HCT116 (cell line): ENCODE measurements around the gene PDZRN4. TPM values are rescaled to one million over a fixed set of nuclear protein-coding genes. Genes with fewer than 3 reads are reported as not detected.

ENCODE experiments used
- ATAC-seq: fragments of 200-7000 bp; cut with Tn5 transposase; 2 replicates; pipeline ENCODE4 v1.9.1; 2020; ENCODE audit warnings: mild to moderate bottlenecking, moderate library complexity
- BruUV-seq: library from RNA; stranded (reverse); fragments of 400-500 nt; replicated peaks from 2 replicates; lab custom pipeline; 2021; lab: Mats Ljungman, UMichigan
- CTCF ChIA-PET: fragments of 300-600 bp; sonication (Branson Sonifier 250); formaldehyde crosslinking; loops from one replicate; lab custom pipeline; 2021; ENCODE audit warnings: antibody characterized with exemption; lab: Charles Lee
- POLR2A ChIA-PET: fragments of 300-600, 350-600 bp; sonication (Branson Sonifier 250); formaldehyde crosslinking; loops from one replicate; lab custom pipeline; 2021; ENCODE audit warnings: antibody characterized with exemption; lab: Charles Lee
- RAD21 ChIA-PET, 2 experiments: fragments of 300-600 bp; sonication (Branson Sonifier 250); formaldehyde crosslinking; loops; one replicate each; lab custom pipeline; 2023; ENCODE audit warnings: low total read pairs in 2 of 2; ENCODE audit not compliant: uncharacterized antibody in 2 of 2, unreplicated experiment in 2 of 2, low non-redundant PET in 1 of 2; lab: Charles Lee
- DNase-seq: peaks from one replicate; pipeline ENCODE4 v3.0.0-alpha.2; 2010; ENCODE audit warnings: low read depth, low spot score
- H2AFZ ChIP-seq: fragments of 200-600 bp; shearing (Covaris generic), sonication (generic); 2 replicates; pipeline ENCODE4 v1.6.1; 2017; ENCODE audit warnings: low read depth, mixed run types, mixed read lengths, antibody characterized with exemption, low read length; ENCODE audit not compliant: poor library complexity, severe bottlenecking
- H3K27ac ChIP-seq: 2 replicates; pipeline ENCODE4 v1.5.1; 2012; ENCODE audit warnings: low read depth, low read length
- H3K27me3 ChIP-seq: fragments of 200-600 bp; sonication (generic); 2 replicates; pipeline ENCODE4 v1.6.1; 2016; ENCODE audit warnings: mixed run types, low read length, mixed read lengths; ENCODE audit not compliant: insufficient read depth
- H3K36me3 ChIP-seq, 2 experiments: fragments of 200-500 bp in 1 of 2; fragments of 200-600 bp in 1 of 2; sonication (Bioruptor generic) in 1 of 2; sonication (generic) in 1 of 2; 2 replicates each; pipeline versions ENCODE4 v1.5.1 to v1.6.1; 2014 to 2016; ENCODE audit warnings: low read length in 2 of 2, inconsistent platforms in 1 of 2, mixed read lengths in 1 of 2, mixed run types in 1 of 2; ENCODE audit not compliant: insufficient read depth in 2 of 2, control insufficient read depth in 1 of 2
- H3K4me1 ChIP-seq, 2 experiments: fragments of 200-600 bp in 1 of 2; sonication (generic) in 1 of 2; 2 replicates each; pipeline versions ENCODE4 v1.5.1 to v1.6.1; 2012 to 2017; ENCODE audit warnings: low read length in 2 of 2, inconsistent platforms in 1 of 2, mild to moderate bottlenecking in 1 of 2, mixed read lengths in 1 of 2, mixed run types in 1 of 2, moderate library complexity in 1 of 2; ENCODE audit not compliant: insufficient read depth in 2 of 2, control insufficient read depth in 1 of 2
- H3K4me2 ChIP-seq: fragments of 200-600 bp; sonication (generic); 2 replicates; pipeline ENCODE4 v1.6.1; 2017; ENCODE audit warnings: mixed run types, low read length, mixed read lengths
- H3K4me3 ChIP-seq, 2 experiments: fragments of 200-600 bp in 1 of 2; sonication (generic) in 1 of 2; replicated peaks in 1 of 2; 2 replicates each; pipeline ENCODE4 v1.5.1; 2011 to 2016; ENCODE audit warnings: low read length in 2 of 2, control low read depth in 1 of 2, low read depth in 1 of 2, mild to moderate bottlenecking in 1 of 2, mixed read lengths in 1 of 2, mixed run types in 1 of 2
- H3K79me2 ChIP-seq: fragments of 200-600 bp; sonication (generic); 2 replicates; pipeline ENCODE4 v1.6.1; 2017; ENCODE audit warnings: mild to moderate bottlenecking, mixed run types, low read length, moderate library complexity, mixed read lengths; ENCODE audit not compliant: insufficient read depth
- H3K9ac ChIP-seq: fragments of 200-600 bp; sonication (generic); 2 replicates; pipeline ENCODE4 v1.6.1; 2016; ENCODE audit warnings: low read length, mixed read lengths
- H3K9me2 ChIP-seq: fragments of 200-600 bp; sonication (generic), shearing (Covaris generic); 2 replicates; pipeline ENCODE4 v1.6.1; 2017; ENCODE audit warnings: mixed run types, mild to moderate bottlenecking, moderate library complexity; ENCODE audit not compliant: insufficient read depth
- H3K9me3 ChIP-seq, 2 experiments: fragments of 200-500 bp in 1 of 2; fragments of 200-600 bp in 1 of 2; sonication (Bioruptor generic) in 1 of 2; sonication (generic) in 1 of 2; 2 replicates each; pipeline ENCODE4 v1.6.1; 2014 to 2017; ENCODE audit warnings: low read length in 2 of 2, mixed read lengths in 2 of 2, inconsistent platforms in 1 of 2, low read depth in 1 of 2, mild to moderate bottlenecking in 1 of 2, mixed run types in 1 of 2, moderate library complexity in 1 of 2; ENCODE audit not compliant: control insufficient read depth in 1 of 2, insufficient read depth in 1 of 2
- H4K20me1 ChIP-seq: fragments of 200-600 bp; sonication (generic), shearing (Covaris generic); 2 replicates; pipeline ENCODE4 v1.6.1; 2017; ENCODE audit warnings: mixed run types, mild to moderate bottlenecking, moderate library complexity; ENCODE audit not compliant: insufficient read depth
- CBX3 ChIP-seq: IDR thresholded peaks from 2 replicates; pipeline ENCODE4 v1.6.1; 2012; ENCODE audit warnings: low read depth
- EZH2 ChIP-seq: fragments of 200-600 bp; sonication (generic); IDR thresholded peaks from 2 replicates; pipeline ENCODE4 v1.6.1; 2017; ENCODE audit warnings: antibody characterized with exemption, mixed run types
- EZH2phosphoT487 ChIP-seq: fragments of 200-600 bp; IDR thresholded peaks from 2 replicates; pipeline ENCODE4 v1.6.1; 2018; ENCODE audit warnings: antibody characterized with exemption, borderline replicate concordance
- FOSL1 ChIP-seq: IDR thresholded peaks from 2 replicates; pipeline ENCODE4 v1.6.1; 2012; ENCODE audit warnings: low read depth
- JUND ChIP-seq: IDR thresholded peaks from 2 replicates; pipeline ENCODE4 v1.6.1; 2012
- RAD21 ChIP-seq: IDR thresholded peaks from 2 replicates; pipeline ENCODE4 v1.6.1; 2012; ENCODE audit warnings: low read depth, mild to moderate bottlenecking
- SIN3A ChIP-seq: IDR thresholded peaks from 2 replicates; pipeline ENCODE4 v1.6.1; 2012; ENCODE audit warnings: low read depth
- TCF7L2 ChIP-seq: IDR thresholded peaks from 2 replicates; pipeline ENCODE4 v1.7.0; 2011; ENCODE audit warnings: borderline replicate concordance, inconsistent platforms; ENCODE audit not compliant: insufficient read depth, insufficient read length; ENCODE audit errors: extremely low read depth
- intact Hi-C: fragments of 100-400 bp; cut with micrococcal nuclease; formaldehyde crosslinking; loops from 2 replicates; pipeline ENCODE4 v1.10.0; 2022
- total RNA-seq: library from RNA; stranded (reverse); gene quantifications from one replicate; pipeline ENCODE4 v1.2.1, GENCODE V29; 2021; ENCODE audit not compliant: unreplicated experiment
- TF ChIP-seq, protein P1 (sequence below): IDR thresholded peaks from 2 replicates; pipeline ENCODE4 v1.6.1; 2012; ENCODE audit warnings: low read depth
- TF ChIP-seq, protein P2 (sequence below): IDR thresholded peaks from 2 replicates; pipeline ENCODE4 v1.6.1; 2011; ENCODE audit warnings: mild to moderate bottlenecking, low read length, moderate library complexity; ENCODE audit not compliant: insufficient replicate concordance; ENCODE audit errors: extremely low read depth
- TF ChIP-seq, protein P3 (sequence below), 3 experiments: fragments of 200-600 bp in 1 of 3; sonication (generic) in 1 of 3; IDR thresholded peaks in 2 of 3; conservative IDR thresholded peaks in 1 of 3; 2 replicates each; pipeline ENCODE4 v1.5.1; 2012 to 2017; ENCODE audit warnings: low read depth in 2 of 3, low read length in 2 of 3, antibody characterized with exemption in 1 of 3, borderline replicate concordance in 1 of 3, control low read depth in 1 of 3, mild to moderate bottlenecking in 1 of 3, mixed read lengths in 1 of 3, mixed run types in 1 of 3, moderate library complexity in 1 of 3; ENCODE audit not compliant: insufficient read depth in 1 of 3

Gene PDZRN4
- total RNA-seq, 1 experiment from 2014 or later: not detected

DNA sequence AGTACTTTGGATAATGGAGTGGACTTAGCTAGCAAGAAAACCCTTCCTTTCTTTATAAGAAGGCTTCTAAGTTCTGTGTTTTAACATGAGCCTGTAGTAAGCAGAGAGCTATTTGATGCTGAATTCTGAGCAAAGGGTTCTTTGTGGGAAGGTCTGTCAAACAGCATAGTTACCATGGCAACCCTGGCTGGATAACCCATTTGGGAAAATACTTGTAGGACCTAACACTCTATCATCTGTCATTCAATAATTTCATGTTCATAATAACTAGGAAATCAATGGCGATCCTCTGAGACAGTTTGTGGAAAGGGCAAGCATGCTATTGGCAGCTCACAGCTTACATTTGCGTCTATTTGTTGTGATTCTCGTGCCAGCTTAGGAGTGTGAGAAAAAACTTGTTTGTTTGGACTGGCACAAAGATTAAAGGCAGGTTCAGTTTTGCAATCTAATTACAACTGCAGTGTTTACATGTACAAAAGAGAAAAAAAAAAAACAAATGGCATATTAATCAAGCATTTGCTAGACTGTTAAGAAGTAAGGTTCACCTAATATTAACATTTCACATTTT, 219.2 kb downstream of the PDZRN4 start (continued):
- TF ChIP-seq, protein P1, sequence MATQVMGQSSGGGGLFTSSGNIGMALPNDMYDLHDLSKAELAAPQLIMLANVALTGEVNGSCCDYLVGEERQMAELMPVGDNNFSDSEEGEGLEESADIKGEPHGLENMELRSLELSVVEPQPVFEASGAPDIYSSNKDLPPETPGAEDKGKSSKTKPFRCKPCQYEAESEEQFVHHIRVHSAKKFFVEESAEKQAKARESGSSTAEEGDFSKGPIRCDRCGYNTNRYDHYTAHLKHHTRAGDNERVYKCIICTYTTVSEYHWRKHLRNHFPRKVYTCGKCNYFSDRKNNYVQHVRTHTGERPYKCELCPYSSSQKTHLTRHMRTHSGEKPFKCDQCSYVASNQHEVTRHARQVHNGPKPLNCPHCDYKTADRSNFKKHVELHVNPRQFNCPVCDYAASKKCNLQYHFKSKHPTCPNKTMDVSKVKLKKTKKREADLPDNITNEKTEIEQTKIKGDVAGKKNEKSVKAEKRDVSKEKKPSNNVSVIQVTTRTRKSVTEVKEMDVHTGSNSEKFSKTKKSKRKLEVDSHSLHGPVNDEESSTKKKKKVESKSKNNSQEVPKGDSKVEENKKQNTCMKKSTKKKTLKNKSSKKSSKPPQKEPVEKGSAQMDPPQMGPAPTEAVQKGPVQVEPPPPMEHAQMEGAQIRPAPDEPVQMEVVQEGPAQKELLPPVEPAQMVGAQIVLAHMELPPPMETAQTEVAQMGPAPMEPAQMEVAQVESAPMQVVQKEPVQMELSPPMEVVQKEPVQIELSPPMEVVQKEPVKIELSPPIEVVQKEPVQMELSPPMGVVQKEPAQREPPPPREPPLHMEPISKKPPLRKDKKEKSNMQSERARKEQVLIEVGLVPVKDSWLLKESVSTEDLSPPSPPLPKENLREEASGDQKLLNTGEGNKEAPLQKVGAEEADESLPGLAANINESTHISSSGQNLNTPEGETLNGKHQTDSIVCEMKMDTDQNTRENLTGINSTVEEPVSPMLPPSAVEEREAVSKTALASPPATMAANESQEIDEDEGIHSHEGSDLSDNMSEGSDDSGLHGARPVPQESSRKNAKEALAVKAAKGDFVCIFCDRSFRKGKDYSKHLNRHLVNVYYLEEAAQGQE: no peak
- TF ChIP-seq RAD21: no peak
- TF ChIP-seq, protein P2, sequence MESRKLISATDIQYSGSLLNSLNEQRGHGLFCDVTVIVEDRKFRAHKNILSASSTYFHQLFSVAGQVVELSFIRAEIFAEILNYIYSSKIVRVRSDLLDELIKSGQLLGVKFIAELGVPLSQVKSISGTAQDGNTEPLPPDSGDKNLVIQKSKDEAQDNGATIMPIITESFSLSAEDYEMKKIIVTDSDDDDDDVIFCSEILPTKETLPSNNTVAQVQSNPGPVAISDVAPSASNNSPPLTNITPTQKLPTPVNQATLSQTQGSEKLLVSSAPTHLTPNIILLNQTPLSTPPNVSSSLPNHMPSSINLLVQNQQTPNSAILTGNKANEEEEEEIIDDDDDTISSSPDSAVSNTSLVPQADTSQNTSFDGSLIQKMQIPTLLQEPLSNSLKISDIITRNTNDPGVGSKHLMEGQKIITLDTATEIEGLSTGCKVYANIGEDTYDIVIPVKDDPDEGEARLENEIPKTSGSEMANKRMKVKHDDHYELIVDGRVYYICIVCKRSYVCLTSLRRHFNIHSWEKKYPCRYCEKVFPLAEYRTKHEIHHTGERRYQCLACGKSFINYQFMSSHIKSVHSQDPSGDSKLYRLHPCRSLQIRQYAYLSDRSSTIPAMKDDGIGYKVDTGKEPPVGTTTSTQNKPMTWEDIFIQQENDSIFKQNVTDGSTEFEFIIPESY: no peak

DNA sequence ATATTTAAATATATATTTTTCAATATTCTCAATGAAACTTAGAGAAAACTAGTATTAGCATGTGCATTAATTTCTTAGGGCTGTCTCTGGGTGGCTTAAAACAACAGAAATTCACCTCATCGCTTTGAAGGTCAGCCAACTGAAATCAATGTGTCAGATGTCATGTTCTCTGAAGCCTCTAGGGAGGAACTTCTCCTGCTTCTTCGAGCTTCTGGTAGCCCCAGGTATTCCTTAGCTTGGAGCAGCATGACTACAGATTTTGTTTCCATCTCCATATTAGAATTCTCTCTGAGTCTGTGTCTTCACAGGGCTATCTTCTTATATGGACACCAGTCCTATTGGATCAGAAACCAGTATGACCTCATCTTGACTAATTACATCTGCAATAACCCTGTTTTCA, 221.5 kb downstream of the PDZRN4 start:
- CTCF ChIA-PET: no interaction called here
- no peaks in the 10 kb centered on the region for H3K79me2 ChIP-seq
- ATAC-seq (0 out of 2 replicates have a peak, but pooled peaks have one; percentile 36), DNase-seq (no peak)
- H3K36me3 ChIP-seq: no peaks in the 10 kb centered on the region
- no peak overlapping the region for H3K27ac ChIP-seq
- intact Hi-C loops: no loop called here
- no peaks in the 10 kb centered on the region for H4K20me1 ChIP-seq
- no peaks in the 10 kb centered on the region for H3K4me1 ChIP-seq
- no TSS peak for BruUV-seq
- TF ChIP-seq, protein P1: no peak
- TF ChIP-seq JUND (no peak), FOSL1 (no peak), TCF7L2 (no peak), EZH2 (no peak), SIN3A (no peak), EZH2phosphoT487 (no peak), CBX3 (no peak)
- TF ChIP-seq, protein P3, sequence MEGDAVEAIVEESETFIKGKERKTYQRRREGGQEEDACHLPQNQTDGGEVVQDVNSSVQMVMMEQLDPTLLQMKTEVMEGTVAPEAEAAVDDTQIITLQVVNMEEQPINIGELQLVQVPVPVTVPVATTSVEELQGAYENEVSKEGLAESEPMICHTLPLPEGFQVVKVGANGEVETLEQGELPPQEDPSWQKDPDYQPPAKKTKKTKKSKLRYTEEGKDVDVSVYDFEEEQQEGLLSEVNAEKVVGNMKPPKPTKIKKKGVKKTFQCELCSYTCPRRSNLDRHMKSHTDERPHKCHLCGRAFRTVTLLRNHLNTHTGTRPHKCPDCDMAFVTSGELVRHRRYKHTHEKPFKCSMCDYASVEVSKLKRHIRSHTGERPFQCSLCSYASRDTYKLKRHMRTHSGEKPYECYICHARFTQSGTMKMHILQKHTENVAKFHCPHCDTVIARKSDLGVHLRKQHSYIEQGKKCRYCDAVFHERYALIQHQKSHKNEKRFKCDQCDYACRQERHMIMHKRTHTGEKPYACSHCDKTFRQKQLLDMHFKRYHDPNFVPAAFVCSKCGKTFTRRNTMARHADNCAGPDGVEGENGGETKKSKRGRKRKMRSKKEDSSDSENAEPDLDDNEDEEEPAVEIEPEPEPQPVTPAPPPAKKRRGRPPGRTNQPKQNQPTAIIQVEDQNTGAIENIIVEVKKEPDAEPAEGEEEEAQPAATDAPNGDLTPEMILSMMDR (IDR thresholded peaks at IDR 0.05 in 2 of 3, conservative IDR thresholded peaks at IDR 0.05 in 1 of 3; ENCODE audit: borderline replicate concordance in 1 of 3, insufficient read depth in 1 of 3, low read depth in 2 of 3, low read length in 2 of 3): no peak
- TF ChIP-seq, all 23 proteins: peak for 0
- RAD21 ChIA-PET: no interaction called here
- no peak overlapping the region for H2AFZ ChIP-seq
- no peak overlapping the region for H3K9ac ChIP-seq
- POLR2A ChIA-PET: no interaction called here
- no peak overlapping the region for H3K4me2 ChIP-seq
- H3K4me3 ChIP-seq: no peak overlapping the region
- no peaks in the 10 kb centered on the region for H3K27me3 ChIP-seq
- H3K9me3 ChIP-seq: no peaks in the 10 kb centered on the region
- no peaks in the 10 kb centered on the region for H3K9me2 ChIP-seq
